ENCODE data around the gene MAML1. TPM values are rescaled to one million over a fixed set of nuclear protein-coding genes. Genes with fewer than 3 reads are reported as not detected.

Gene MAML1
- total RNA-seq, 1 donor from 2014 or later = 42.6 TPM

GRCh38 chr5:179730852-179731251 lies 1.8 kb upstream of the MAML1 start:
- Mint-ChIP-seq H3K27me3 (no peaks in the 10 kb centered on the region), H3K9me3 (no peaks in the 10 kb centered on the region), H3K27ac (peak overlapping the region; percentile 46), H3K36me3 (peaks cover 18% of the 10 kb centered on the region), H3K4me1 (ENCODE audit: unreplicated experiment) (peaks cover 11% of the 10 kb centered on the region), H3K4me3 (peak overlapping the region; percentile 49)
- DNase-seq (ENCODE audit: extremely low spot score, unreplicated experiment) = no peak
- TF ChIP-seq CTCF (conservative IDR thresholded peaks at IDR 0.05) = no peak

- DNase-seq (ENCODE audit: extremely low spot score, unreplicated experiment) = no peak
- H3K9me3 Mint-ChIP-seq = no peaks in the 10 kb centered on the region
- peaks cover 14% of the 10 kb centered on the region for H3K36me3 Mint-ChIP-seq
- H3K27ac Mint-ChIP-seq = peak overlapping the region; percentile 92
- peak overlapping the region; percentile 90 for H3K4me3 Mint-ChIP-seq
- no peaks in the 10 kb centered on the region for H3K27me3 Mint-ChIP-seq
- no peak for TF ChIP-seq CTCF (conservative IDR thresholded peaks at IDR 0.05)
- peaks cover 11% of the 10 kb centered on the region for H3K4me1 Mint-ChIP-seq (ENCODE audit: unreplicated experiment)
These were observed 721 bp upstream of the MAML1 start for GRCh38 chr5:179731791-179732411.

- H3K4me1 Mint-ChIP-seq (ENCODE audit: unreplicated experiment) = peaks cover 19% of the 10 kb centered on the region
- no peaks in the 10 kb centered on the region for H3K9me3 Mint-ChIP-seq
- no peaks in the 10 kb centered on the region for H3K27me3 Mint-ChIP-seq
- DNase-seq (ENCODE audit: extremely low spot score, unreplicated experiment) = peak; percentile 75
- TF ChIP-seq CTCF (conservative IDR thresholded peaks at IDR 0.05) = no peak
- H3K4me3 Mint-ChIP-seq = peak overlapping the region; percentile 97
- H3K27ac Mint-ChIP-seq = peak overlapping the region; percentile 97
- peaks cover 12% of the 10 kb centered on the region for H3K36me3 Mint-ChIP-seq
These were observed 523 bp downstream of the MAML1 start for GRCh38 chr5:179732918-179733771.

- Mint-ChIP-seq H3K4me1 (ENCODE audit: unreplicated experiment) (peaks cover 23% of the 10 kb centered on the region), H3K9me3 (no peaks in the 10 kb centered on the region), H3K36me3 (peaks cover 17% of the 10 kb centered on the region), H3K27ac (peak overlapping the region; percentile 97), H3K4me3 (peak overlapping the region; percentile 97), H3K27me3 (no peaks in the 10 kb centered on the region)
- DNase-seq (ENCODE audit: extremely low spot score, unreplicated experiment) = no peak
- no peak for TF ChIP-seq CTCF (conservative IDR thresholded peaks at IDR 0.05)
These were observed 1.1 kb downstream of the MAML1 start for GRCh38 chr5:179733772-179734126.

- peak overlapping the region; percentile 97 for H3K27ac Mint-ChIP-seq
- H3K4me3 Mint-ChIP-seq = peak overlapping the region; percentile 97
- H3K27me3 Mint-ChIP-seq = no peaks in the 10 kb centered on the region
- TF ChIP-seq CTCF (conservative IDR thresholded peaks at IDR 0.05) = no peak
- no peak for DNase-seq (ENCODE audit: extremely low spot score, unreplicated experiment)
- no peaks in the 10 kb centered on the region for H3K9me3 Mint-ChIP-seq
- H3K36me3 Mint-ChIP-seq = peaks cover 24% of the 10 kb centered on the region
- H3K4me1 Mint-ChIP-seq (ENCODE audit: unreplicated experiment) = peaks cover 23% of the 10 kb centered on the region
These were observed 2.0 kb downstream of the MAML1 start for GRCh38 chr5:179734536-179735164.

Data from type B pancreatic cell (in vitro differentiated cells).